ENCODE measurements around the gene CACNB2.
"Not testable (repeated sequence)": the region's sequence is repeated elsewhere in the genome, so short reads cannot be mapped to it uniquely, and the experiment has no call there.

Gene CACNB2

DNA sequence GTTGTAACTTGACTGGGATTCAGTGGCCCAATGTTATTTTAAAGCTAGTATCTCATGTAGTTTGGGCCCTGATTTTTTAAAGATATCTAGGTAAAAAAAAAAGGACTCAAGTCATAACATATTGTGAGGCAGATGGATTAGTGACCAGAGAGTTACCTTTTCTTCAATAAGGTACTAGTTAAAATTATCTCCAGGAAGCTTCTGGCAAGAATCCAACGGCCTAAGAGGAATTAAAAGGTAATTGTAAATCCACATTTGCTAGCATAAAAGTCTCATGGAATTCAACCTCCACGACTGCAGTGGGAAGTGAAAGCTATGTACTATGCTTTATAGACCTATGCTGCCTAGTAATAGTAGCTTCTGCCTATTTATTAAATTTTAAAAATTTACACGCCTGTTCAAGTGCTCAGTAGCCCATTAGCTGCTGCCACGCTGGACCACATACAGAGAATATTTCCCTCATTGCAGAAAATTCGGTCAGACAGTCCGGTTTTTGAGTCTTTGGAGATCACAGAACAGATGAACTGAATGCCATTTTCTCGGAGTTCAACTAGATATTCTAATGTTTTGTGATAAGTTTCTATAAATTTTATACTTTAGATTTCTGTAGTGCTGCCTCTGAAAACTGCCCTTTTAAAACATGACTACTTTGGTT, 392.8 kb downstream of the CACNB2 start:
- no peak for DNase-seq

DNA sequence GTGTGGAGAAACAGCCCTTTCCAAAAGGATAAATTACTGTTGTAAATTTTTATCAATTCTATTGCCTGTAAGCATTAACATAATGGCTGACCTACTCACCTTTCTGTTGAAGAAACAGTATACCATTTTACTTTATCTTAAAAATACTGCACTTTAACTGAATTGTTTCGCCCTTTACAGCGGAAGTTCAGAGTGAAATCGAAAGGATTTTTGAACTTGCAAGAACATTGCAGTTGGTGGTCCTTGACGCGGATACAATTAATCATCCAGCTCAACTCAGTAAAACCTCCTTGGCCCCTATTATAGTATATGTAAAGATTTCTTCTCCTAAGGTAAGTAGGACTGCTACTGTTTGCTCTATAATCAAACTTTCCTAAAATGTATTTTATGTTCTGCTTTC, 393.7 kb downstream of the CACNB2 start:
- no peak for DNase-seq

DNA sequence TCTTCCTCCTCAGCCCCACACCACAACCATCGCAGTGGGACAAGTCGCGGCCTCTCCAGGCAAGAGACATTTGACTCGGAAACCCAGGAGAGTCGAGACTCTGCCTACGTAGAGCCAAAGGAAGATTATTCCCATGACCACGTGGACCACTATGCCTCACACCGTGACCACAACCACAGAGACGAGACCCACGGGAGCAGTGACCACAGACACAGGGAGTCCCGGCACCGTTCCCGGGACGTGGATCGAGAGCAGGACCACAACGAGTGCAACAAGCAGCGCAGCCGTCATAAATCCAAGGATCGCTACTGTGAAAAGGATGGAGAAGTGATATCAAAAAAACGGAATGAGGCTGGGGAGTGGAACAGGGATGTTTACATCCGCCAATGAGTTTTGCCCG, 399.1 kb downstream of the CACNB2 start:
- no peak for DNase-seq

DNA sequence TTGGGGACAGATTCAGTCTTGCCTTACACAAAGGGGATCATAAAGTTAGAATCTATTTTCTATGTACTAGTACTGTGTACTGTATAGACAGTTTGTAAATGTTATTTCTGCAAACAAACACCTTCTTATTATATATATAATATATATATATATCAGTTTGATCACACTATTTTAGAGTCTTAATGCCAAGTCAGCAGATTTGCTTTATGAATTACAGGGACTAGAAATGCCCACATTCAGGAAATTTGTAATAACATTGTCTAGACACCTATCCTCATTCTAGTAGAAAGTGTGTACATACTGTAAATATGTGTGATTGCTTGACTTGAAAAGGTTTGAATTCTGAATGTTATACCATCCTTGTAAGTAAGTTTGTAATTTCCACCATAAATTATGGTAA, 400.0 kb downstream of the CACNB2 start:
- DNase-seq, result no peak

DNA sequence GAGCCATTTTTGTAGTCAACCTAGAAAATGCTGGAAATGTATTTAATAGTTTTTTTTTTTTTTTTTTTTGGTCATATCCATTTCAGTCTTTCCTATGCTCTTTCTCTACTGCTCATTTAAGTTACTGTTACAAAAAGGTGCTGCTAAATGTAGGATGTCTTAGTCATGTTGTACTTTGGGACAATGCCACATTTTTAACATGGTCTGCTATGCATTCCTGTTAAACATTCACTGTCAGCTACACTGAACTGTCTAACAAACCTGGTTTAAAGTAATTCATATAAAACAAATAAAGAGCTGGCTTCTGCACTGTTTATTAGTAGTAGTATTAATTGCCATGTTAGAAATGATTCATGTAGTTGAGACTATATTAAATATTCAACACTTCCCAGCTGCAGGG, 402.6 kb downstream of the CACNB2 start:
- DNase-seq, result no peak

- DNase-seq, result peak; percentile 31
These were observed 405.5 kb downstream of the CACNB2 start for GRCh38 chr10:18545621-18546305.

- DNase-seq, result no peak
These were observed 408.9 kb downstream of the CACNB2 start for GRCh38 chr10:18549105-18549504.

- DNase-seq, result no peak
These were observed 411.2 kb downstream of the CACNB2 start for GRCh38 chr10:18551473-18551872.

GRCh38 chr10:18554479-18554878, 414.3 kb downstream of the CACNB2 start:
- no peak for DNase-seq

GRCh38 chr10:18556522-18557147, 416.4 kb downstream of the CACNB2 start:
- DNase-seq, result no peak

- DNase-seq, result no peak
These were observed 417.7 kb downstream of the CACNB2 start for GRCh38 chr10:18557960-18558359.

- DNase-seq, result no peak
These were observed 421.8 kb downstream of the CACNB2 start for GRCh38 chr10:18561861-18562551.

GRCh38 chr10:18563003-18563726, 422.9 kb downstream of the CACNB2 start:
- DNase-seq, result no peak

DNA sequence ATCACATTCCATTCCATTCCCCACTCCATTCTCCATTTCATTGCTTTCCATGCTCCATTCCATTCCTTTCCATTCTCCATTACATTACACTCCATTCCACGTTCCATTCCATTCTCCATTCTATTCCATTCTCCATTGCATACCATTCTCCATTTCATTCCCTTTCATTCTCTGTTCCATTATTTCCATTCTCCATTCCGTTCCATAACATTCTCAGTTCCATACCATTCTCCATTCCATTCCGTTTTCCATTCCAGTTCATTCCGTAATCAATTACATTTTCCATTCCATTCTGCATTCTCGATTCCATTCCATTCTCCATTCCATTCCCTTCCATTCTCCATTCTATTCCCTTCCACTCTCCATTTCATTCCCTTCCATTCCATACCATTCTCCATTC, 424.8 kb downstream of the CACNB2 start:
- DNase-seq, result no peak

GRCh38 chr10:18566177-18566576, 426.0 kb downstream of the CACNB2 start:
- no peak for DNase-seq

DNA sequence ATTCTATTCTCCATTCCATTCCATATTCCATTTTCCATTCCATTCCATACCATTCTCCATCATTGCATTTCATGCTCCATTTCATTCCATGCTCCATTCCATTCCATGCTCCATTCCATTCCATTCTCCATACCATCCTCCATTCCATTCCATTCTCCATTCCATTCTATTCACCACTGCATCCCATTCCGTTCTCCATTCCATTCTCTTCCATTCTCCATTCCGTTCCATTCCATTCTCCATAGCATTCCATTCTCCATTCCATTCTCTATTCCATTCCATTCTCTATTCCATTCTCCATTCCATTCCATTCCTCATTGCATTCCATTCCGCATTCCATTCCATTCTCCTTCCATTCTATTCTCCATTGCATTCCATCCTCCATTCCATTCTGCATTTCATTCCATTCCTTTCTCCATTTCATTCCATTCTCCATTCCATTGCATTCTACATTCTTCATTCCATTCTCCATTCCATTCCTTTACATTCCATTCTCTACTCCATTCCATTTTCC, 427.2 kb downstream of the CACNB2 start:
- DNase-seq, result no peak

GRCh38 chr10:18570386-18570785, 430.2 kb downstream of the CACNB2 start:
- not testable (repeated sequence) for DNase-seq

DNA sequence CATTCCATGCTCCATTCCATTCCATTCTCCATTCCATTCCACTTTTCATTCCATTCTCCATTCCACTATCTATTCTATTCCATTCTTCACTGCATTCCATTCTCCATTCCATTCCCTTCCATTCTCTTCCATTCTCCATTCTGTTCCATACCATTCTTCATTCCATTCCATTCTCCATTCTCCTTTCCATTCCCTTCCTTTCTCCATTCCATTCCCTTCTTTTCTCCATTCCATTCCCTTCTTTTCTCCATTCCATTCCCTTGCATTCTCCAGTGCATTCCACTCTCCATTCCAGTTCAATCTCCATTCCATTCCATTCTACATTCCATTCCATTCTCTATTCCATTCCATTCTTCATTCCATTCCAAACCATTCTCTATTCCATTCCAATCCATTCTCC, 430.9 kb downstream of the CACNB2 start:
- DNase-seq, result no peak

- no peak for DNase-seq
These were observed 431.6 kb downstream of the CACNB2 start for GRCh38 chr10:18571780-18572179.

DNA sequence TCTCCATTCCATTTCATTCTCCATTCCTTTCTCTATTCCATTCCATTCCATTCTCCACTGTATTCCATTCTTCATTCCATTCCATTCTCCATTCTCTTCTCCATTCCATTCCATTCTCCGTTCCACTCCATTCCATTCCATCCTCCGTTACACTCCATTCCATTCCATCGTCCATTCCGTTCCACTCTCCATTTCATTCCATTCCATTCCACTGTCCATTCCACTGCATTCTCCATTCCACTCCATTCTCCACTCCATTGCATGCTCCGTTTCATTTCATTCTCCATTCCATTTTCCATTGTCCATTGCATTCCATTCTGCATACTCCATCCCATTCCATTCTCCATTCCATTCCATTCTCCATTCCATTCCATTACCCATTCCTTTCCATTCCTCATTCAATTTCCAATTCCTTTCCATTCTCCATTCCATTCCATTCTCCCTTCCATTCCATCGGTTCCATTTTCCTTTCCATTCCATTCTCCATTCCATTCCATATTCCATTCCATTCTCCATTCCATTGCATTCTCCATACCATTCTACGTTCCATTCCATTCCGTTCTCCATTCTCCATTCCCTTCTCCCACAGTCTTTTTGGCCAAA, 432.8 kb downstream of the CACNB2 start:
- DNase-seq, result no peak

DNA sequence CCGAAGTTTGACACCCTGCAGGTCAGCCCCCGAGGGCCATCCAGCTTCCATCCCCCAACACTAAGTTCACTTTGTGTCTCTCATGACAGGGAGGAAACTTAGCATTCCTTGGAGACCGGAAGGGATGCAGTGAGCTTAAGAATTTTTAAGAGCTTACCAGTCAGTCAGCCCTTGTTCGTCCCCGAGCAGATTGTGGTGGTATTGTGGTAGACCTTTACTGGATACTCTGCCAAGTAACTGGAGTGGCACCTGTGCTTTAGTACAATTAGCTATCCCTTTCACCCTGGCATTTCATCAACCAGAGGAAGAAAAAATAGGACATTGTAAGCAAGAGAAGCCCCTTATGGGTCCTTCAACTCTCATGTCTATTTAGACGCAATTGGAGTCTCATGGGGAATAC, 436.4 kb downstream of the CACNB2 start:
- no peak for DNase-seq

Measured in retina (tissue), 1 donor.